ENCODE results near the gene AATK.

AATK gene

GRCh38 chr17:81196505-81197408 is 30.7 kb upstream of the AATK start:
- TF ChIP-seq CTCF (IDR thresholded peaks at IDR 0.05; ENCODE audit: extremely low read depth, missing control alignments): no peak
- DNase-seq (ENCODE audit: low spot score): no peak

DNA sequence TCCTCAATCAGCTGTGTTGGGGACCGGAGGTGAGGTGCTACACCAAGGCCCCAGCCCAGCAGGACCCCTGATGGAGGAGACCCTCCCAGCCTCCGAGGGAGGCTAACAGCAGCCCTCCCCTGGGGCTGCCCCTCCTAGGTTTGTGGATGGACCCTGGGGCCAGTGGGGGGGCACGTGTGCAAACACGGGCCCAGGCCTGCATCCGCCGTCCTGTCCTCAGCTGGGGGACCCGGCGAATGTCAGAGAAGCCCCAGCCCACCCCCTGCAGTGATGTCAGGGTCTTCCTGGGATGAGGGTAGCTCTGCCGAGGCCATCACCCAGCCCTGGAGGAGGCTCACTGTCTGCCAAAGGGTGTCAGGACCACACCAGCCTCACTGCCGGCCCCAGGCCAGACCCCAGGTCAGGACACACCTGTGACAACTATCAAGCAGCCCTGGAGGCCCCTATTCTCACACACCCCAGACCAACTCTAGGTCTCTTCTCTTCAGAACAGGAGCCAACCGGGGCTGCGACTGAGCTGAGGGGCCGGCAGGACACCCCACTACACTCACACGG is 30.0 kb upstream of the AATK start:
- no peak for TF ChIP-seq CTCF (IDR thresholded peaks at IDR 0.05; ENCODE audit: extremely low read depth, missing control alignments)
- DNase-seq (ENCODE audit: low spot score): no peak

DNA sequence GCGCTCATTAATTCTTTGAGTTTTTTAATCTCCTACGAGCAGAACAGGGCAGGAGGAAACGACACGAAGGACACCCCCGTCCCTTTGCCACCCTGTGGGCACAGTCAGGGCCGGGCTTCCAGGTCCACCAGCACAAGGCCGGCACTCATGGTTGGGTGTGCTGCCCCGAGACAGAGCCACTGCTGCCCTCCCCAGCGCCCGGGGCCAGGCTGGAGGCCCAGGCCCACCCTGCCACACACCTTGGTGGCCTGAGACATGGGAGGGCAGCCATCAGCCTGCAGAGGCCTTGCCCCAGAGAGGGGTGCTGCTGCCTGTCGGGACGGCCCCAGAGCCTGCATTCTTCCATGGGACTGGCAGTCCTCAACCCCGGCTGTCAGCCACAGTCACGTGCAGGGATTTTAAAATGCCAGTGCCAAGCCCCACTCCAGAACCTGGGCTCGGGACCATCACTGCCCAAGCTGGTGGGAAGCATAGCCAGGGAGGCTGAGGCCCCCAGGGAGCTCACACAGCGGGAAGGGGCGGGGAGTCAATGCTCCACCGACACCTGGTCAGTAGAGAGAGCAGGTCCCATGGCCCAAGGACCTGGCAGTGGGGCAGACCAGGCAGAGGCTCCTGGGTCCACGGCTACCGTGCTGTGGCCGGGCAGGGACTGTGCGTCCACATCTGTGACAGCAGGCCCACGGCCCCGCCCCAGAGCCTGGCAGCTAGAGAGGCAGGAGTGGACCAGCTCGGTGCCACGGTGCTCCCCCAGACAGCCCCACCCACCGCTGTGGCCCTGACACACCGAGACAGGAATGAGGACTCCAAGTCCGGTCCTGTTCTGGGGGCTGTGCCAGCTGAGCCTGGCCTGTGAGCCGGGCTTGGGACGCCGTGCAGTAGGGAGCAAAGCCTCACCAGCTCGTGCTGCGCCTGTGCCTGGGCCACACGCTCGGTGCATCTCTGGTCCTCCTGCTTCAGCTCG is 29.2 kb upstream of the AATK start:
- DNase-seq (ENCODE audit: low spot score): no peak
- TF ChIP-seq CTCF (IDR thresholded peaks at IDR 0.05; ENCODE audit: extremely low read depth, missing control alignments): no peak

GRCh38 chr17:81194225-81194760 is 28.3 kb upstream of the AATK start:
- no peak for DNase-seq (ENCODE audit: low spot score)
- TF ChIP-seq CTCF (IDR thresholded peaks at IDR 0.05; ENCODE audit: extremely low read depth, missing control alignments): no peak

GRCh38 chr17:81193470-81194224 is 27.6 kb upstream of the AATK start:
- DNase-seq (ENCODE audit: low spot score): peak; percentile 83
- no peak for TF ChIP-seq CTCF (IDR thresholded peaks at IDR 0.05; ENCODE audit: extremely low read depth, missing control alignments)

DNA sequence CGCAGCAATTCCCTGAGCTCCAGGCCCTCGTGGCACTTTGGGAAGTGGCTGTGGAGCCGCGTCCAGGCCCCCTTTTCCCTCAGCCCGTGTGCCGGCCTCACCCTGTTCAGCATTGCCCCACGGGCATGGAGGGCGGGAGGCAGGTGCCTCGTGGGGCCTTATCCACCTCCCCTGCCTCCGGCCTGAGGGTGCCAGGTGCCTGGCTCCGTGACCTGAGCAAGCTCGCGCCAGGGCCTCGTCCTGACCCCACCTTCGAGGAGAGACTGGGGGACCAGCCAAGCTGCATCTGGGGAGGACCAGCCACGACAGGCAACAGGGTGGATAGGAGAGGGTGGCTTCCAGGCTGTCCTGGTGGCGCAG is 27.0 kb upstream of the AATK start:
- no peak for DNase-seq (ENCODE audit: low spot score)
- TF ChIP-seq CTCF (IDR thresholded peaks at IDR 0.05; ENCODE audit: extremely low read depth, missing control alignments): no peak

All from GM20000 (cell line).